GM18519 (cell line): ENCODE measurements around the gene OR52K1.

Experiments used
- ATAC-seq: cut with Tn5 transposase; IDR thresholded peaks from one replicate; pipeline ENCODE4 v1.9.1; 2021; ENCODE audit warnings: mild to moderate bottlenecking, moderate library complexity; ENCODE audit not compliant: unreplicated experiment, low FRiP score

OR52K1 gene

DNA sequence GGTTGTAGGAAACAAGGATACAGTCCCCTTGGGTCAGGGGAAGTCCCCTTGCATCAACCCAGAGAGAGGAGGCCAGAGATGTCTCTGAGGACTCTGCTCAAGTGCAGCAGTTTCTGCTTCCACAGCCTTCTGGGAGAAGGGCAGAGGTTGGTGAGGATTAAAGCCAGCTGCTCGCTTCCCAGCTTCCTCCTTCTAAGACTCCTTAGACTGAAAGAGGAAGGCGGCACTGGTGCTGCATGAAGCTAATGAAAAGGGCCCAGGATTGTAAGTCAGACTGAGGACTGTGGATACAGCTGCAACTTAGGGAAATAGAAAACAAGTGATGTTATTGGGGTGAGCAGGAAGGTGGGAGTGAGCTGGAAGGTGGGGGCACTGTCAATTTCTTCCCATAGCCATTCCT lies at the start of gene OR52K1:
OR52K1 (plus strand) TSS at position 202 of the 400 bp plus-strand sequence. CDS start 6,255 bp downstream, outside the sequence.
- no peak for ATAC-seq

- no peak for ATAC-seq
Observed at GRCh38 chr11:4433856-4434255, 48.6 kb upstream of the OR52K1 start.

DNA sequence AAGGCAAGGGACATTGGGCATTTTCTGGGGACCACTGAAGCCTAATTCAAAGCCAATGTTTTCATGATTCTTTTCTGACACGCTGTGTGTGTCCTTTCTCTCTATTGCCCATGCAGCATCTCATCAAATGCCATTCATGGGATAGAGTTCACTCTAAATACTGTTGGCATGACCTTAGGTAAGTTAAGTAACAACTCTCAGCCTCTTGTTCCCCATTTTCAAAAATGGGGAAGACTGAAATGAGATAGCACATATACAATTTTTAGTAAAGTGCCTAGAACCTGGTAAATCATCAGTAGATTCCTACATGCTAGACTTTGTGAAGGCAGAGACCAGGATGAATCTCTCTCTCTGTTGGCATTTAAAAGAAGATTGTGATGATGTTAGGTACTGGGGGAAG lies 46.0 kb upstream of the OR52K1 start:
- ATAC-seq: no peak

DNA sequence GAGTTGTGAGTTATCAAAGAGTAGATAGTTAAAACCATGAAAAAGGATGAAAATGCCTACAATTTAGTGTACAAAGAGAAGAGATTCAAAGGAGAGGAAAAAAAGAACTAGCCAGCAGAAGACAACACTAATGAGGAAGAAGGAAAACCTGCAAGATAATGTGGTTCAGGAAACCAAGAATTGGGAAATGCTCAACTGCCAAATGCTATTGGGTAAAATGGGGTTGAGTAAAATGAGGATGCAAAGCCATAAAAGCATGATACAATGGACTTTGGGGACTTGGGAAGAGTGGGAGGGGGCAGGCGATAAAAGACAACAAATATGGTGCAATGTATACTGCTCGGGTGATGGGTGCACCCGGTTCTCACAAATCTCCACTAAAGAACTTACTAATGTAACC lies 40.9 kb upstream of the OR52K1 start:
- ATAC-seq: no peak

DNA sequence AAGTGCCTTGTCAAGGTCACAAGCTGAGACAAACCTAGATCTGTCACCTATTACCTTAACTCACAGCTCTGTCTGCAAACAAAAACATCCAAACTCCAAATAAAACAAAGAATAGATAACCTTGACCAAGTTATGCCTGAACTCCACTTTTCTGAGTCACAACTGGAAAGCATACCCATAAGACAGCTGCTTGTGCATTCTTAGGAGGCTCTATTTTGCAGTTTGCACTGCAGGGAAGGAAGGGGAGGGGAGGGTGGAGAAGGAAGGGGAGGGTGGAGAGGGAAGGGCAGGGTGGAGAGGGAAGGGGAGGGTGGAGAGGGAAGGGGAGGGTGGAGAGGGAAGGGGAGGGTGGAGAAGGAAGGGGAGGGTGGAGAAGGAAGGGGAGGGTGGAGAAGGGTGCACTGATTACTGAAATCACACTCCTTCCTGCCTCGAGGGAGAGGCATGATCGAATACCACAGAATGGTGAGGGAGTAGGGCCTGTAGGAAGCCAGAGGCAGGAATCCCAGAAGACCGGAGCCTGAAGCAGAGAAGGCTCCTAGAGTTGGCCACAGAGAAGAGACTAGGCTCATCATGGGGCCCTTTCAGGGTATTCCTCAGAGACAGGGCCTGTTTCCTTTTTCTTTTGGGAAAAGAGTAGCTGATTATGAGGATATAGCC lies 39.1 kb upstream of the OR52K1 start:
- no peak for ATAC-seq

- ATAC-seq: no peak
Observed at GRCh38 chr11:4448995-4449394, 33.5 kb upstream of the OR52K1 start, which contains the start of gene OR52K2. Gene OR52K2 (plus strand): TSS chr11:4449295. CDS start chr11:4449340, 45 bp downstream.

- ATAC-seq: no peak
Observed at GRCh38 chr11:4453118-4453517, 29.3 kb upstream of the OR52K1 start.

GRCh38 chr11:4454021-4454420 lies 28.4 kb upstream of the OR52K1 start:
- ATAC-seq: no peak

DNA sequence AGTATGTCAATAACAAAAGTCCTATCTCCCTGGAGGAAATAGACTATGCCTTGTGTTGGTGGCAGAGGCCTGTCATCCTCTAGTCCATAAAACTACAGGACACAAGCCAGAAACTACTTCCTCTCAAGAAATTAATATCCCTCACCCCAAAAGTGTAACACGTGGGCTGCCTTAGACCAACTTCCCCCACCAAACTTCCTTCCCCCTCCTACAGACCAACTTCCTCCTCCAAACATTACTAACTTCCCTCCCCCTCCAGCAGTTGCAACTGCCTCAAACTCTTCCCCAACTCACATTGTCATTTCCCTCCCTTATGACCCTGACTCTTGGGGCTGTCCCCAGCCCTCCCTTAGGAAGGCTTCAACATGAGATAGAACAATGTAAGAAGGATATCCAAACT lies 27.0 kb upstream of the OR52K1 start:
- no peak for ATAC-seq

DNA sequence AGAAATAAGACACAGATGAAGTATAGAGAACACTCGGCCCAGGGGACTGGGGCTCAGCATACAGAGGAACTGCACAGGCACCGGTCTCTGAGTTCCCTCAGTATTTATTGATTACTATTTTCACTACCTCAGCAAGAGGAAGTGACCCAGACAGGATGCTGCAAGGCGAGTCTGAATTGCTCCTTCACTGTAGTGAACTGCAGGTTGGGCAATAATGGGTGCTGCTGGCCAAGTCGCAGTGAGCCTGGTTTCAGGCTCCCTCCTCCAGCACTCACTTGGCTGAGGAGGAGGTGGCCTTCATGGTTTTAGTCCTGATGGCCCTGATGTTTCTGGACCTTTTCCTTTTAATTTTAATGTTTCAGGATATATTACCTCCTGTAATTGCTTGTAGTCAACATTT lies 22.9 kb upstream of the OR52K1 start:
- ATAC-seq: no peak

GRCh38 chr11:4460151-4460550 lies 22.3 kb upstream of the OR52K1 start:
- ATAC-seq: no peak

GRCh38 chr11:4464216-4465159 lies 18.0 kb upstream of the OR52K1 start:
- ATAC-seq: no peak

DNA sequence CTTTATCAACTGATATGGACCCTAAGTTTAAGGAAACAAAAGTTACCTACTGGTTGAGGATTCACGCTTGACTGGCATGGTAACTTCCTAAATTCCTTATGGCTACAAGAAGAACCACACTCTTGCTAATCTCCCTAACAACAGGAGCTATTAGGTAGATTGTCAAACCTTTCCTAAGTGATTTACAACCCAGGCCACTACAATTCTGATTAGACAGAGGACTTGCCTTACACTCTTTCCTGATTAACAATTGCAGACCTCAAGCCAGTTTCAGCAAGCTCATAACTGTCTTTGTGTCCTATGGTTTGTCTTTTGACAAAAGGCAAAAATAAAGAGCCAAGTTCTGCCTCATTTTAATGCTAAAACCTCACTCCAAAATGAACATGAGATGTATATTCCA lies 17.0 kb upstream of the OR52K1 start:
- no peak for ATAC-seq

GRCh38 chr11:4466131-4466870 lies 16.1 kb upstream of the OR52K1 start:
- ATAC-seq: no peak

DNA sequence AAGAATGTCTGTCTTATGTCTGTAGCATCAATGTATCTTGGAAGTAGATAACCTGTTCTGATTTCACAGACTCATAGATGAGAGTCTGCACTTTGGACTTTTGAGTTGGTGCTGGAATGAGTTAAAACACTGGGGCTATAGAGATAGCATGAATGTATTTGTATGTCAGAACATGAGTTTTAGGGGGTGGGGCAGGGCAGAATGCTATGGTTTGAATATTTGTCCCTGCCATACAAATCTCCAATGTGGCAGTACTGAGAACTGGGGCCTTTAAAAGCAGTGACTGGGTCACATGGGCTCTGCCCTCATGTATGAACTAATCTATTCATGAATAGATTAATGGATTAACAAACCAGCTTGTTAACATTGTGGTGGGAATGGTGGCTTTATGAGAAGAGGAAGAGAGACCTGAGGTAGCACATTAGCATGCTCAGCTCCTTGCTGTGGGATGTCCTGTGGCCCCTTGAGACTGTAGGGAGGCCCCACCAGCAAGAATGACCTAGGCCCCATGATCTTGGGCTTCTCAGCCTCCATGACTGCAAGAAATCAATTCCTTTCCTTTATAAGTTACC lies 15.5 kb upstream of the OR52K1 start:
- ATAC-seq: no peak

DNA sequence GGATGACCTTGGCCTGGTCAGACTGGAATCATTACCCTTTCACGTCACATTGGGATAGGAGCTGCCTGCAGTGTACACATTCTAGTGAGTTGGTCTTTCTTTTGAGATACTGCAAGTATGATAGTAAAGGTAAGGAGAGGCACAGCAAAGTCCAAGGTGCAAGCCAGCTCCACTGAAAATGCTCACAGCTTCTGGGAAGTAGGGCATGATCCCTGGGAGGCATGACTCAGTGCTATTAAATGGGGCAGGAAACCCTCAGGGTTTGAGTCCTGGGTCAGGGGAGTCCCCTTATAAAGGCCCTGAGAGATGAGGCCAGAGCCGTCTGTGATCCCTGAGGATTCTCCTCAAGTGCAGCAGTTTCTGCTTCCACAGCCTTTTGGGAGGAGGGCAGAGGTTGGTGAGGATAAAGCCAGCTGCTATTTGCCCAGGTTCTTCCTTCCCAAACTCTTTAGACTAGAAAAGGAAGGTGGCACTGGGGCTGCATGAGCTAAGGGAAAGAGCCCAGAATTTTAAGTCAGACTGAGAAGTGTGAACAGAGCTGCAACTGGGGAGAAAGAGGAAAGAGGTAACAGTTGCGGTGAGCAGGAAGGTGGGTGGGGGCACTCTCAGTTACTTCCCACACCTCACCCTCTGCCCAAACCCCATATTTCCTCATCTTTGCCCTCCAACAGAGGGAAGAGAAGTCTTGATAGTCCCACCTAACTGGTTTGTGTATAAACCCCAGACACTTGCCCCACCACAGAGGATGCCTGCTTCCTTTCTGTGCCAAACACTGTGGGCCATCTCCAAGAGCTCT lies 14.4 kb upstream of the OR52K1 start:
- ATAC-seq: no peak

DNA sequence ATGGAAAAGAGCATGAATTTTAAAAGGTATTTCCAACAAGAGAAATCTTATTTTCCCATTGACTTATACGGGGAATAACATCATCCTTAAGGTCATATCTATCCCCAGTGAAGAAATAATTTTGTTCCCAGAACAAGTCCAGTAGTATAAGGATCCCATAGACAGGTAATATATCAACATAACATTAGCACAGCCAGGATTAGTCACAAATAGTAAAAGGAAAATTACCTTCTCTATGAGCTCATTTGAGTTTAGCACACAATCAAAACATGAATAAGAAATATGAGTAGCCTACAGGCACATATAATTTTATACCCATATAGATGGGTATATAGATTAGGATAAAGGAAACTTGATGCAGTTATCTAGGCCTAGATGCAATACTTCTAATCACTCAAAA lies 2.8 kb upstream of the OR52K1 start:
- ATAC-seq: no peak

- no peak for ATAC-seq
Observed at GRCh38 chr11:4480577-4481239, 1.7 kb upstream of the OR52K1 start.

DNA sequence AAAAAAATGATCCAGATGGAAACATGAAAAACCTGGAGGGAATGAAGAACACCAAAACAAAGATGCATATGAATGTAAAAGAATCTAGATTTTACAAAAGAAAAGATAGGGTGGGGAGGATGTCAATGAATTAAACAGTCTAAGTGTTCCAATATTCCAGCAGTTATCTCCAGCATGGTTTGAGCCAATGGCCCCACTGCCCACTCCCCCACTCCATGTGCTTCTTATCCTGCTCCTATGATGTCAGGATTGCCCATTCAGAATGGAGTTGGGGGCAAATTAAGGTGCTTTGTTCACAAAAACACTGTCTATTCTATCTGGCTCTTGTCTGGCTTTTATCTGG lies 1.2 kb upstream of the OR52K1 start:
- ATAC-seq: no peak
